ENCODE measurements around the gene BSND.
"Not testable (repeated sequence)": the region's sequence is repeated elsewhere in the genome, so short reads cannot be mapped to it uniquely, and the experiment has no call there.

Gene BSND

DNA sequence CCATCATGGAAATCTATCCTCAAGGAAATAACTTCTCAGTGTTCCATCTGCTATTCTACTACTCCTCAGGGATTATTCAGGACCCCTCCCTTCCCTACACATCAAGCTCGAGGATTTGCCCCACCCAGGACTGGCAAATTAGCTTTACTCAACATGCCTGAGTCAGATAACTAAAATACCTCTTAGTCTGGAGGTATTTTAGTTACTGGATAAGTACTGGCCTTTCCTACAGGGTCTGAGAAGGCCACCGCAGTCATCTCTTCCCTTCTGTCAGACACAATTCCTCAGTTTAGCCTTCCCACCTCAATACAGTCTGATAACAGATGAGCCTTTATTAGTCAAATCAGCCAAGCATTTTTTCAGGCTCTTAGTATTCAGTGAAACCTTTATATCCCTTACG lies 27.9 kb downstream of the BSND start:
- DNase-seq: not testable (repeated sequence)

DNA sequence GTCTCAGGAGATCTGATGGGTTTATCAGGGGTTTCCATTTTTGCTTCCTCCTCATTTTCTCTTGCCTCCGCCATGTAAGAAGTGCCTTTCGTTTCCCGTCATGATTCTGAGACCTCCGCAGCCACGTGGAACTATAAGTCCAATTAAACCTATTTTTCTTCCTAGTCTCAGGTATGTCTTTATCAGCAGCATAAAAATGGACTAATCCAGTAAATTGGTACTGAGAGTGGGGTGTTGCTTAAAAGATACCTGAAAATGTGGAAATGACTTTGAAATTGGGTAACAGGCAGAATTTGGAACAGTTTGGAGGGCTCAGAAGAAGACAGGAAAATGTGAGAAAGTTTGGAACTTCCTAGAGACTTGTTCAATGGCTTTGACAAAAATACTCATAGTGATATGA lies 32.4 kb downstream of the BSND start:
- DNase-seq: not testable (repeated sequence)

- DNase-seq: no peak
Measured at GRCh38 chr1:55033265-55033614, 34.5 kb downstream of the BSND start.

GRCh38 chr1:55034476-55035133 lies 35.9 kb downstream of the BSND start:
- DNase-seq: no peak

DNA sequence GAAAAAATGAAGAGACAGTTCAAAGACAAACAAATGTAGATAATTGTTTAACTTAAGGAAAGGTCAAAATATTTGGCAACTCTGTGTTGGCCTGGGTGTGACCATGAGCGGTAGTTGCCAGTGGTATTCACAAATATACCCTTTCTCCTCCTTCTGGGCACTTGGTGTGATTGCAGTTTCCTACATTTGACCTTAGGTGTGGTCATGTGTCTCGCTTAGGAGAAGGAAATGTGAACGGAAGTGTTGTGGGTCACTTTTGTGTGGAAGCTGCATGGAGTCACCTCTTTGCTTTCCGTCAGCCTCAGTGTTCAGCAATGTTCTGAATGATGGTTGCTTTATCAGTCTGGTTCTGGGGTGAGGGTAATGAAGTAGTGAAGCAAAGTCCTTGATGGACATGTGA lies 37.2 kb downstream of the BSND start:
- DNase-seq: no peak

GRCh38 chr1:55037733-55038551 lies 39.2 kb downstream of the BSND start:
- DNase-seq: no peak

GRCh38 chr1:55038552-55038838 lies 39.8 kb downstream of the BSND start:
- DNase-seq: no peak

DNA sequence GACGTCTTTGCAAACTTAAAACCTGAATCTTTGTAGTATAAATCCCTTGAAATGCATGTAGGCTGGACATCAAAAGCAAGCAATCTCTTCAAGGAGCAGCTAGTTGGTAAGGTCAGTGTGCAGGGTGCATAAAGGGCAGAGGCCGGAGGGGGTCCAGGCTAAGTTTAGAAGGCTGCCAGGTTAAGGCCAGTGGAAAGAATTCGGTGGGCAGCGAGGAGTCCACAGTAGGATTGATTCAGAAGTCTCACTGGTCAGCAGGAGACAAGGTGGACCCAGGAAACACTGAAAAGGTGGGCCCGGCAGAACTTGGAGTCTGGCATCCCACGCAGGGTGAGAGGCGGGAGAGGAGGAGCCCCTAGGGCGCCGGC lies 40.2 kb downstream of the BSND start:
- no peak for DNase-seq

DNA sequence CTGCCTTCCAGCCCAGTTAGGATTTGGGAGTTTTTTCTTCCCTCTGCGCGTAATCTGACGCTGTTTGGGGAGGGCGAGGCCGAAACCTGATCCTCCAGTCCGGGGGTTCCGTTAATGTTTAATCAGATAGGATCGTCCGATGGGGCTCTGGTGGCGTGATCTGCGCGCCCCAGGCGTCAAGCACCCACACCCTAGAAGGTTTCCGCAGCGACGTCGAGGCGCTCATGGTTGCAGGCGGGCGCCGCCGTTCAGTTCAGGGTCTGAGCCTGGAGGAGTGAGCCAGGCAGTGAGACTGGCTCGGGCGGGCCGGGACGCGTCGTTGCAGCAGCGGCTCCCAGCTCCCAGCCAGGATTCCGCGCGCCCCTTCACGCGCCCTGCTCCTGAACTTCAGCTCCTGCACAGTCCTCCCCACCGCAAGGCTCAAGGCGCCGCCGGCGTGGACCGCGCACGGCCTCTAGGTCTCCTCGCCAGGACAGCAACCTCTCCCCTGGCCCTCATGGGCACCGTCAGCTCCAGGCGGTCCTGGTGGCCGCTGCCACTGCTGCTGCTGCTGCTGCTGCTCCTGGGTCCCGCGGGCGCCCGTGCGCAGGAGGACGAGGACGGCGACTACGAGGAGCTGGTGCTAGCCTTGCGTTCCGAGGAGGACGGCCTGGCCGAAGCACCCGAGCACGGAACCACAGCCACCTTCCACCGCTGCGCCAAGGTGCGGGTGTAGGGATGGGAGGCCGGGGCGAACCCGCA lies 40.8 kb downstream of the BSND start, which contains the start of gene PCSK9:
PCSK9 (plus strand) TSS at position 207 of the 741 bp plus-strand sequence; CDS start at position 497, 290 bp downstream.
- DNase-seq: peak; percentile 31

DNA sequence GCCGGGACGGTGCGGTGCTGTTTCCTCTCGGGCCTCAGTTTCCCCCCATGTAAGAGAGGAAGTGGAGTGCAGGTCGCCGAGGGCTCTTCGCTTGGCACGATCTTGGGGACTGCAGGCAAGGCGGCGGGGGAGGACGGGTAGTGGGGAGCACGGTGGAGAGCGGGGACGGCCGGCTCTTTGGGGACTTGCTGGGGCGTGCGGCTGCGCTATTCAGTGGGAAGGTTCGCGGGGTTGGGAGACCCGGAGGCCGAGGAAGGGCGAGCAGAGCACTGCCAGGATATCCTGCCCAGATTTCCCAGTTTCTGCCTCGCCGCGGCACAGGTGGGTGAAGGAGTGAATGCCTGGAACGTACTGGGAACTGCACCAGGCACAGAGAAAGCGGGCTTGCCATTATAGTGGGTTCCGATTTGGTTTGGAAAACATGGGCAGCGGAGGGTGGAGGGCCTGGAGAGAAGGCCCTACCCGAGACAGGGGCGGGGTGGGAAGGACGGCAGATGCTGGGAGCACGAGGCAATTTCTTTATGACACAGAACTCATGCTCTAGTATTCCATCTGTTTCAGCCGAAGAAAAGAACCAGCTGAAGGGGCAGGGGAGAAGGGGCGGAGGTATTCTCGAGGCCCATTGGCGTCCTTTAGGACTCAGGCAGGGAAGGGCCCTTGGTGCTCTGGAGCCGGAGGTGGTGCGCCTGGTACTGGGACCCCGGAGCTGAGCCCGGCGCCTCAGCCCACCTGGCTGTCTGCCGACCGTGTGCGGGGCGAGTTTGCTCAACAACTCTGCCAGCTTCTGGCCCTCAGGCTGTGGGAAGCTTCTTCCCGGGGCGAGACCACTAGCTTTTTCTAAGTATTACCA lies 41.6 kb downstream of the BSND start:
- no peak for DNase-seq

DNA sequence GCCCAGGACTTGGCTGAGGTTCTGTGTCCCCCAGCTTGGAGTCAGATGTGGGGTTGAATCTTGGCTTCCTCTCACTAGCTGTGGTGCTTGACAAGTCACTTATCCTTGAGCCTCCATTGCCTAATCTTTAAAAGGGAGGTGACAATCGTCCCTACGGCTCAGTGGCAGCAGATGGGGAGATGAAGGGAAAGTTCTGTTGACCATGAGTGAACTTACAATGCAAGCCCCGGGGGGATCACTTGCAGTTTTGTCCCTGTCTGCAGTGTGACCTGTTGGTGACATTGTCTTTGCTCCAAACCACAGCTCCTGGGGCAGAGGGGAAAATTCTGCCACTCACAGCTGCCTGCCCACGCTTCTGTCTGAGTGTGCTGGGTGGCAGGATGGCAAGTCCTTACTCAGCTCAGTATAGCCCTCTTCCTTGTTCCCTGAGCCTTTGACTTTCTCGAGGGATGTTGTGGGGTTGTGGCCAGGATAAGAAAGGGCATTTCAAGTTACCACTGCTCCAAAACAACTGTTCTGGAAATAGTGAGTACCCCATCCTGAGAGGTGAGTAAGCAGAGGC lies 42.3 kb downstream of the BSND start:
- no peak for DNase-seq

DNA sequence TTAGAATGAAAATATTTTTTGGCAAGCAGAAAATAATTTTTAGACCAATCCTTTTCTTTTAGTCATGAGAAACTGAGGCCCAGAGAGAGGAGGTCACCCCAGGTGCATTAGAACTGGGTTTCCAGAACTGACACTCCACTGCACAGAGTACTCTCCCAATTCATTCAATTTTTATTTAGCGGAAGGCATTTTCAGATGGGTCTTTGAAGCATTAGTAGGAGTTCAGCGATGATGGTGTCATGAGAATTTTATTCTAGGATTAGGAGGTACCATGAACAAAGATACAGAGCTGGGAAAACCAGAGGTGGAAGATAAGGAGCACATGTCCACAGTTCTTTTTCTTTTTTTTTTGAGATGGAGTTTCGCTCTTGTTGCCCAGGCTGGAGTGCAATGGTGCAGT lies 42.9 kb downstream of the BSND start:
- no peak for DNase-seq

- DNase-seq: no peak
Measured at GRCh38 chr1:55043011-55043410, 44.3 kb downstream of the BSND start.

DNA sequence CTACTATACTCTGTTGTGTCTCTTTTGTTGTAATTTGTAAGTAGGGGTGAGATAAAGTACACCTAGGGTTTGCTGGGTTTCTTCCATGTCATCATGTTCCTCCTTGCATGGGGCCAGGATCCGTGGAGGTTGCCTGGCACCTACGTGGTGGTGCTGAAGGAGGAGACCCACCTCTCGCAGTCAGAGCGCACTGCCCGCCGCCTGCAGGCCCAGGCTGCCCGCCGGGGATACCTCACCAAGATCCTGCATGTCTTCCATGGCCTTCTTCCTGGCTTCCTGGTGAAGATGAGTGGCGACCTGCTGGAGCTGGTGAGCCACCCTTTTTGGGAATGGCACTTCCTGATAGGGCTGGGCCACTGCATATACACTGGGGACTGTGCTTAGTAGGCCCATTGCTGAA lies 45.0 kb downstream of the BSND start:
- no peak for DNase-seq

- DNase-seq: no peak
Measured at GRCh38 chr1:55044617-55045397, 46.1 kb downstream of the BSND start.

GRCh38 chr1:55045430-55045829 lies 46.7 kb downstream of the BSND start:
- DNase-seq: no peak

- DNase-seq: no peak
Measured at GRCh38 chr1:55046871-55047270, 48.1 kb downstream of the BSND start.

- no peak for DNase-seq
Measured at GRCh38 chr1:55047611-55048010, 48.9 kb downstream of the BSND start.

- DNase-seq: no peak
Measured at GRCh38 chr1:55048453-55049270, 49.9 kb downstream of the BSND start.

GRCh38 chr1:55049271-55049913 lies 50.7 kb downstream of the BSND start:
- no peak for DNase-seq

DNA sequence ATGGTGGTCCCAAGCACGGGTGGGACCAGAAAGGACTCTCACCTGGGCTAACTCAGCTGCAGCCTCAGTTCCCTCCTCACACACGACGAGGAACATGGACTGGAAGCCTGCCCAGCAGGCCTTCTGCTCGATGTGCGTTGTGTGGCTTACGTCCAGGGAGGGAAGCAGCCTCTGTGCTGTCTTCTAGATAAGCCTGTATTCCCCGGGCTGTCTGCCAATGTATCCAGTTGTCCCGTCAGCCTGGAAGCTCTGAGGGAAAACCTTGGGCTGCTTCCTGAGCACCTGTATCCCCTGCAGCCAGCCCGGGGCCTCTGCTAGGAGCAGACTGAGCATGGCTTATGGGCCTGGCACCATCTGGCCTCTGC lies 51.2 kb downstream of the BSND start:
- DNase-seq: no peak
